ENCODE results near the gene OR4F6.
A peak's percentile ranks its signal among the peaks of the same experiment; 100 is the strongest.
"Not testable (repeated sequence)": the region's sequence is repeated elsewhere in the genome, so short reads cannot be mapped to it uniquely, and the experiment has no call there.

Gene OR4F6

GRCh38 chr15:101803209-101803608 lies at the start of gene OR4F6:
Gene OR4F6 (plus strand): TSS chr15:101803509. CDS start chr15:101805720, 2,211 bp downstream.
- DNase-seq, result no peak

GRCh38 chr15:101764669-101765339 lies 38.5 kb upstream of the OR4F6 start:
- not testable (repeated sequence) for DNase-seq

- DNase-seq, result not testable (repeated sequence)
These were observed 38.0 kb upstream of the OR4F6 start for GRCh38 chr15:101765340-101765671.

- DNase-seq, result no peak
These were observed 37.4 kb upstream of the OR4F6 start for GRCh38 chr15:101765772-101766456.

GRCh38 chr15:101767083-101767640 lies 36.1 kb upstream of the OR4F6 start:
- DNase-seq, result not testable (repeated sequence)

- DNase-seq, result no peak
These were observed 30.4 kb upstream of the OR4F6 start for GRCh38 chr15:101772921-101773320.

GRCh38 chr15:101773496-101774100 lies 29.7 kb upstream of the OR4F6 start:
- peak; percentile 42 for DNase-seq

GRCh38 chr15:101775136-101775535 lies 28.2 kb upstream of the OR4F6 start:
- DNase-seq, result no peak

GRCh38 chr15:101778576-101778975 lies 24.7 kb upstream of the OR4F6 start:
- not testable (repeated sequence) for DNase-seq

- not testable (repeated sequence) for DNase-seq
These were observed 23.1 kb upstream of the OR4F6 start for GRCh38 chr15:101780225-101780624.

GRCh38 chr15:101781928-101782327 lies 21.4 kb upstream of the OR4F6 start:
- DNase-seq, result peak; percentile 34

- DNase-seq, result no peak
These were observed 18.7 kb upstream of the OR4F6 start for GRCh38 chr15:101784644-101785043.

- DNase-seq, result not testable (repeated sequence)
These were observed 16.9 kb upstream of the OR4F6 start for GRCh38 chr15:101786422-101786821.

- DNase-seq, result not testable (repeated sequence)
These were observed 15.3 kb upstream of the OR4F6 start for GRCh38 chr15:101788001-101788400.

- DNase-seq, result not testable (repeated sequence)
These were observed 14.6 kb upstream of the OR4F6 start for GRCh38 chr15:101788503-101789269.

GRCh38 chr15:101790748-101791147 lies 12.6 kb upstream of the OR4F6 start:
- DNase-seq, result not testable (repeated sequence)

- DNase-seq, result peak; percentile 40
These were observed 9.3 kb upstream of the OR4F6 start for GRCh38 chr15:101793981-101794380.

- DNase-seq, result no peak
These were observed 7.9 kb upstream of the OR4F6 start for GRCh38 chr15:101795455-101795854.

- DNase-seq, result no peak
These were observed 3.6 kb upstream of the OR4F6 start for GRCh38 chr15:101799665-101800064.

GRCh38 chr15:101801048-101801447 lies 2.3 kb upstream of the OR4F6 start:
- DNase-seq, result no peak

GRCh38 chr15:101803676-101804075 lies 367 bp downstream of the OR4F6 start:
- no peak for DNase-seq

GRCh38 chr15:101804375-101804774 lies 1.1 kb downstream of the OR4F6 start:
- DNase-seq, result no peak

- DNase-seq, result no peak
These were observed 1.6 kb downstream of the OR4F6 start for GRCh38 chr15:101804941-101805340.

All from NCI-H82 (cell line).